Activated naive CD8-positive, alpha-beta T cell treated with anti-CD3 and anti-CD28 coated beads, Interleukin-2, amount 10 ng/mL, durations not matched to agents 7 days and 5 days (primary cell): ENCODE data around the gene HSPB1. TPM values are rescaled to one million over a fixed set of nuclear protein-coding genes. Genes with fewer than 3 reads are reported as not detected.
"Not testable (repeated sequence)": the region's sequence is repeated elsewhere in the genome, so short reads cannot be mapped to it uniquely, and the experiment has no call there.

Source experiments
- ATAC-seq: fragments of 150-1000 bp; cut with Tn5 transposase; one replicate; pipeline ENCODE4 v1.10.0; 2021; ENCODE audit warnings: low read depth, moderate library complexity
- POLR2A ChIA-PET: fragments of 350-600 bp; sonication (Branson Sonifier 250); formaldehyde crosslinking; loops from one replicate; lab custom pipeline; 2021; ENCODE audit warnings: antibody characterized with exemption; lab: Charles Lee
- DNase-seq: peaks from one replicate; pipeline ENCODE4 v3.0.0; 2021
- H3K27ac Mint-ChIP-seq: one replicate; pipeline ENCODE4 v1.8.0; 2022; ENCODE audit warnings: mild to moderate bottlenecking, mixed read lengths
- H3K27me3 Mint-ChIP-seq: one replicate; pipeline ENCODE4 v1.8.0; 2022; ENCODE audit warnings: mild to moderate bottlenecking, moderate library complexity, mixed read lengths
- H3K36me3 Mint-ChIP-seq: one replicate; pipeline ENCODE4 v1.8.0; 2021; ENCODE audit warnings: mild to moderate bottlenecking, mixed read lengths
- H3K4me1 Mint-ChIP-seq: one replicate; pipeline ENCODE4 v1.8.0; 2021; ENCODE audit warnings: mixed read lengths
- H3K4me3 Mint-ChIP-seq: one replicate; pipeline ENCODE4 v1.8.0; 2022; ENCODE audit warnings: mild to moderate bottlenecking, moderate library complexity, mixed read lengths
- H3K9me3 Mint-ChIP-seq: one replicate; pipeline ENCODE4 v1.8.0; 2021; ENCODE audit warnings: mixed read lengths
- total RNA-seq, 2 experiments: library from RNA; stranded (reverse); gene quantifications; one replicate each; pipeline ENCODE4 v1.2.3, GENCODE V29; 2021

The HSPB1 gene
- total RNA-seq, 2 experiments from 2014 or later: 43.3 to 47.9 TPM

GRCh38 chr7:76335417-76335816, 32.9 kb downstream of the HSPB1 start:
- H3K27me3 Mint-ChIP-seq, H3K27ac Mint-ChIP-seq, ATAC-seq, H3K4me3 Mint-ChIP-seq, DNase-seq, POLR2A ChIA-PET, H3K9me3 Mint-ChIP-seq: not testable (repeated sequence)
- Mint-ChIP-seq H3K4me1 (peaks cover 11% of the 10 kb centered on the region), H3K36me3 (peaks cover 15% of the 10 kb centered on the region)

- Mint-ChIP-seq H3K9me3 (no peaks in the 10 kb centered on the region), H3K4me3 (no peak overlapping the region), H3K36me3 (peaks cover 18% of the 10 kb centered on the region), H3K27ac (no peak overlapping the region), H3K27me3 (no peaks in the 10 kb centered on the region), H3K4me1 (peaks cover 13% of the 10 kb centered on the region)
- POLR2A ChIA-PET: no interaction called here
- no peak for ATAC-seq
- DNase-seq: no peak
Measured at GRCh38 chr7:76336094-76336493, 33.6 kb downstream of the HSPB1 start.

- Mint-ChIP-seq H3K4me1 (peaks cover 18% of the 10 kb centered on the region), H3K36me3 (peaks cover 24% of the 10 kb centered on the region), H3K27ac (peak overlapping the region; percentile 25), H3K4me3 (no peak overlapping the region), H3K9me3 (no peaks in the 10 kb centered on the region), H3K27me3 (no peaks in the 10 kb centered on the region)
- POLR2A ChIA-PET: no interaction called here
- DNase-seq: no peak
- ATAC-seq: no peak
Measured at GRCh38 chr7:76337147-76337546, 34.7 kb downstream of the HSPB1 start.

- Mint-ChIP-seq H3K4me3 (no peak overlapping the region), H3K4me1 (peaks cover 24% of the 10 kb centered on the region), H3K27ac (no peak overlapping the region), H3K27me3 (no peaks in the 10 kb centered on the region), H3K36me3 (peaks cover 33% of the 10 kb centered on the region), H3K9me3 (no peaks in the 10 kb centered on the region)
- no peak for ATAC-seq
- DNase-seq: no peak
- POLR2A ChIA-PET: no interaction called here
Measured at GRCh38 chr7:76338298-76339084, 36.0 kb downstream of the HSPB1 start.

- Mint-ChIP-seq H3K9me3 (no peaks in the 10 kb centered on the region), H3K27ac (peak overlapping the region; percentile 40), H3K4me1 (peaks cover 29% of the 10 kb centered on the region), H3K36me3 (peaks cover 47% of the 10 kb centered on the region), H3K27me3 (no peaks in the 10 kb centered on the region), H3K4me3 (no peak overlapping the region)
- POLR2A ChIA-PET: no interaction called here
- ATAC-seq: no peak
- no peak for DNase-seq
Measured at GRCh38 chr7:76340617-76341131, 38.2 kb downstream of the HSPB1 start.

GRCh38 chr7:76342222-76342621, 39.7 kb downstream of the HSPB1 start:
- no peak for DNase-seq
- H3K27me3 Mint-ChIP-seq: no peaks in the 10 kb centered on the region
- H3K27ac Mint-ChIP-seq: peak overlapping the region; percentile 14
- no peaks in the 10 kb centered on the region for H3K9me3 Mint-ChIP-seq
- no peak overlapping the region for H3K4me3 Mint-ChIP-seq
- POLR2A ChIA-PET: no interaction called here
- H3K4me1 Mint-ChIP-seq: peaks cover 42% of the 10 kb centered on the region
- H3K36me3 Mint-ChIP-seq: peaks cover 55% of the 10 kb centered on the region
- no peak for ATAC-seq

- Mint-ChIP-seq H3K4me3 (no peak overlapping the region), H3K36me3 (peaks cover 60% of the 10 kb centered on the region), H3K27me3 (no peaks in the 10 kb centered on the region), H3K9me3 (no peaks in the 10 kb centered on the region), H3K27ac (peak overlapping the region; percentile 43), H3K4me1 (peaks cover 47% of the 10 kb centered on the region)
- no peak for ATAC-seq
- DNase-seq: no peak
- POLR2A ChIA-PET: no interaction called here
Measured at GRCh38 chr7:76343294-76343930, 40.9 kb downstream of the HSPB1 start.

GRCh38 chr7:76343931-76344321, 41.5 kb downstream of the HSPB1 start:
- peaks cover 59% of the 10 kb centered on the region for H3K36me3 Mint-ChIP-seq
- H3K9me3 Mint-ChIP-seq: no peaks in the 10 kb centered on the region
- peaks cover 45% of the 10 kb centered on the region for H3K4me1 Mint-ChIP-seq
- H3K27me3 Mint-ChIP-seq: no peaks in the 10 kb centered on the region
- DNase-seq (no peak), ATAC-seq (no peak)
- POLR2A ChIA-PET: no interaction called here
- H3K4me3 Mint-ChIP-seq: no peak overlapping the region
- H3K27ac Mint-ChIP-seq: no peak overlapping the region

GRCh38 chr7:76346097-76346496, 43.6 kb downstream of the HSPB1 start:
- H3K36me3 Mint-ChIP-seq: peaks cover 59% of the 10 kb centered on the region
- POLR2A ChIA-PET: no interaction called here
- peaks cover 47% of the 10 kb centered on the region for H3K4me1 Mint-ChIP-seq
- DNase-seq (no peak), ATAC-seq (no peak)
- H3K4me3 Mint-ChIP-seq: no peak overlapping the region
- H3K27ac Mint-ChIP-seq: peak overlapping the region; percentile 69
- H3K9me3 Mint-ChIP-seq: no peaks in the 10 kb centered on the region
- H3K27me3 Mint-ChIP-seq: no peaks in the 10 kb centered on the region

GRCh38 chr7:76346778-76347177, 44.3 kb downstream of the HSPB1 start:
- ATAC-seq: peak; percentile 28
- H3K27me3 Mint-ChIP-seq: no peaks in the 10 kb centered on the region
- peaks cover 58% of the 10 kb centered on the region for H3K36me3 Mint-ChIP-seq
- H3K4me1 Mint-ChIP-seq: peaks cover 47% of the 10 kb centered on the region
- peak overlapping the region; percentile 54 for H3K4me3 Mint-ChIP-seq
- DNase-seq: no peak
- H3K9me3 Mint-ChIP-seq: no peaks in the 10 kb centered on the region
- POLR2A ChIA-PET: no interaction called here
- H3K27ac Mint-ChIP-seq: peak overlapping the region; percentile 87

GRCh38 chr7:76347710-76348109, 45.2 kb downstream of the HSPB1 start:
- no peak overlapping the region for H3K4me3 Mint-ChIP-seq
- POLR2A ChIA-PET: interaction anchor here (0.7 to 0.8 kb wide), 2 partner anchors 14 to 30 kb away, joined by 3 to 6 read pairs; no protein-coding TSS in a partner anchor
- peak overlapping the region; percentile 87 for H3K27ac Mint-ChIP-seq
- no peak for ATAC-seq
- H3K36me3 Mint-ChIP-seq: peaks cover 51% of the 10 kb centered on the region
- no peak for DNase-seq
- no peaks in the 10 kb centered on the region for H3K27me3 Mint-ChIP-seq
- H3K4me1 Mint-ChIP-seq: peaks cover 42% of the 10 kb centered on the region
- H3K9me3 Mint-ChIP-seq: no peaks in the 10 kb centered on the region

GRCh38 chr7:76349313-76349885, 46.9 kb downstream of the HSPB1 start:
- DNase-seq (no peak), ATAC-seq (no peak)
- peak overlapping the region; percentile 19 for H3K27ac Mint-ChIP-seq
- H3K4me3 Mint-ChIP-seq: no peak overlapping the region
- peaks cover 43% of the 10 kb centered on the region for H3K36me3 Mint-ChIP-seq
- no peaks in the 10 kb centered on the region for H3K9me3 Mint-ChIP-seq
- no peaks in the 10 kb centered on the region for H3K27me3 Mint-ChIP-seq
- H3K4me1 Mint-ChIP-seq: peaks cover 39% of the 10 kb centered on the region
- POLR2A ChIA-PET: interaction anchor here (0.6 kb wide), 1 partner anchor 52 kb away, joined by 3 read pairs; no protein-coding TSS in a partner anchor

- DNase-seq: no peak
- Mint-ChIP-seq H3K4me1 (peaks cover 42% of the 10 kb centered on the region), H3K9me3 (no peaks in the 10 kb centered on the region), H3K4me3 (no peak overlapping the region), H3K27ac (peak overlapping the region; percentile 67), H3K36me3 (peaks cover 46% of the 10 kb centered on the region), H3K27me3 (no peaks in the 10 kb centered on the region)
- POLR2A ChIA-PET: interaction anchor here (0.6 kb wide), 1 partner anchor 486 kb away, joined by 4 read pairs; no protein-coding TSS in a partner anchor
- no peak for ATAC-seq
Measured at GRCh38 chr7:76351372-76351771, 48.9 kb downstream of the HSPB1 start.
